GM18909 (cell line): ENCODE measurements around the gene TMEM204.

ENCODE experiments used
- ATAC-seq: cut with Tn5 transposase; IDR thresholded peaks from one replicate; pipeline ENCODE4 v1.9.1; 2021; ENCODE audit warnings: mild to moderate bottlenecking; ENCODE audit not compliant: unreplicated experiment, poor library complexity

The TMEM204 gene

GRCh38 chr16:1552129-1552528, 18.7 kb downstream of the TMEM204 start:
- no peak for ATAC-seq

DNA sequence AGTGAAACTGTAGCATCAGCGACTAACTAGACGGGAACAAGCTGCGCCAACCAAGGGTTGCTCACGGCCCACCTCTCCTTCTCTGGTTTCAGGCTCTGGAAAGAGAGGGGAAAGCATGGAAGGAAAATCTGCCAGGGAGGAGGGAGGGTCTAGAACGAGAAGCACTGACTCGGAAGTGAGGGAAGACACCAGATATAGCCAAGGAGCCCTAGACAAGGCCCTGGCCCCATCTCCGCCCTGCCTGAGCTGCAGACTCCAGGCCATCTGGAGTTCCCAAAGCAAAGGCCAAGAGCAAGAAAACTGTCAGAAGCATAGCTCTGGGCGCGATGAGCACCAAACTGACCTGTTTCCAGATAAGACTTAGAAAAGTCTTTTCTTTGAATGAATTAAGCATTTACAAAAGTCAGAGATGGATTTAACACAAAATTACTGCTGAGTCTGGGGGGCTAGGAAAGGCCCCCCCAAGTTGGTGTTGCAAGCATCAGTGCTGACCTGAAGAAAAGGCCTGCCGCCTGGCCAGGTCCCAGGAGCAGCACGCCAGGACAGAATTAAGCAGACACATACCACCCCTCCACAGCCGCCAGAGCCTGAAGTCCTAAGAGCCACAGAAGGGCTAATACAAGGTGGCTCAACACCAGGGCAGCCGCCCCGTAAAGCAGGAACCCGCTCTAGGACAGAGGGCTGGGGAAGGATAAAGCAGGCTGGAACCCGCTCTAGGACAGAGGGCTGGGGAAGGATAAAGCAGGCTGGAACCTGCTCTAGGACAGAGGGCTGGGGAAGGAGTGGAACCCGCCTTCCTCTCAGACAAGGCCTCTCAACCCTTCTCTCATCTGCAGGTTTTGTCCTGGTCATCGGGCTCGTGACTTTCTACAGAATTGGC, 20.7 kb downstream of the TMEM204 start:
- no peak for ATAC-seq

DNA sequence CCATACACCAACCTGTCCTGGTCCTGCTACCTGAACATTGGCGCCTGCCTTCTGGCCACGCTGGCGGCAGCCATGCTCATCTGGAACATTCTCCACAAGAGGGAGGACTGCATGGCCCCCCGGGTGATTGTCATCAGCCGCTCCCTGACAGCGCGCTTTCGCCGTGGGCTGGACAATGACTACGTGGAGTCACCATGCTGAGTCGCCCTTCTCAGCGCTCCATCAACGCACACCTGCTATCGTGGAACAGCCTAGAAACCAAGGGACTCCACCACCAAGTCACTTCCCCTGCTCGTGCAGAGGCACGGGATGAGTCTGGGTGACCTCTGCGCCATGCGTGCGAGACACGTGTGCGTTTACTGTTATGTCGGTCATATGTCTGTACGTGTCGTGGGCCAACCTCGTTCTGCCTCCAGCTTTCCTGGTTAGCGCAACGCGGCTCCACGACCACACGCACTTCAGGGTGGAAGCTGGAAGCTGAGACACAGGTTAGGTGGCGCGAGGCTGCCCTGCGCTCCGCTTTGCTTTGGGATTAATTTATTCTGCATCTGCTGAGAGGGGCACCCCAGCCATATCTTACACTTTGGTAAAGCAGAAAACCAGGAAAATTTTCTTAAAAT, 21.5 kb downstream of the TMEM204 start:
- ATAC-seq, result no peak

DNA sequence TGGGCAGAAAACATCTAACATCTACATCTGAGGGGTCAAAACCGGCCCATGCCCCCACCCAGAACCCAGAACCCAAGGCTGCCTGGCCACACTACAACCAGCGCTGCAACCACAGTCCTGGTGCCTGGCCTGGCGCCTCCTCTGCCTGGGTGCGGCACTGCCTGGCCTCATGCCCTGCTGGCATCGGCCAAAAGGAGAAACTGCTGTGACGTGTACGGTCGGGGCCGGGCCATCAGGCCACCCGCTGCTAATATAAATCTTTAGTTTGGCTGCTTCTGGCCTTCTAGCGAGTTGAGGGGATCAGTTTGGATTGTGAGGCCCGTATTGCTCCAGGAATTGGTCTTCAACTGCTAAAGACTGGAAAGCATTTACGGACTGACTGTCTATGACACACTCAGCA, 22.8 kb downstream of the TMEM204 start:
- ATAC-seq, result no peak

- ATAC-seq, result no peak
These were observed 23.6 kb downstream of the TMEM204 start for GRCh38 chr16:1557074-1557473.

DNA sequence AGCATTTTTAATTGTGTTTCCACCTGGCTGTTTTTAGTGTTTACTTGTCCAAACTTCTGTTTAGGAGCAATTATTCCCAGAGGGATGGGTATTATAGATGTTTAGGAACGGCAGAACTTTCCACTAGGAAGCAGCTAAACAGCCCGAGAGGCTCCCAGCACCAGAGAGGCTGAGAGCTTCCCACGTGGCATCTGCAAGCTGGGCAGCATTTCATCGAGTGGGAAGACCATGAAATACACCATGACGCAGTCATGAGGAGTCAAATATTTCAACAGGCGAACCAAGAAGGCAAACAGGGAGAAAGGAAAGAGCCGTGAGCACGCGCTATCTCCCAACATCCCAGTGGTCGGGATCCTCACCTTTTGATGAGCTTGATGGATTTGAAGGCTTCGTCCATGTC, 24.1 kb downstream of the TMEM204 start:
- no peak for ATAC-seq

DNA sequence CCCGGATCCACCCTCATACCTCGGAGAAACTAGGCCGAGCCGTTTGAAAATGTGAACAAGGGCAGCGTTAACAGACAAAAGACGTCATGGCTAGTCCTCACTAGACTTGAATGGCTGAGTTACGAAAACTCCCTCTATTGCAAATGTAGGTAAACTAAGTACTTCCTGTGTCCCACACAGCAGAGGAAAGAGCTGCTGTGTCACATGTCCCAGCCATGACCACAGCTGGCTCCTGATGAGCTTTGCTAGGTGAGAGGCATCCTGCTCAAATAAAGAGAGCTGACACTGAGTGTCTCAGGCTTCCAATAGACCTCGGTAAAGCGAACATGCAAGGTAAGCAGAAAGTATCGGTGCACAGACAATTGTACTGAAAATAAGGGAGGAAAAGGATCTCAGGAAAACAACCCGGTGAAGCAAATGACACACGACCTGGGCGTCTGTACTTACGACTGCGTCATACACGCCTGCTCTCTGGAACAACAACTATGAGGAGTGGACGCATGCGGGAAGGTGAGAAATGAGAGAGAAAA, 26.0 kb downstream of the TMEM204 start:
- ATAC-seq, result no peak

DNA sequence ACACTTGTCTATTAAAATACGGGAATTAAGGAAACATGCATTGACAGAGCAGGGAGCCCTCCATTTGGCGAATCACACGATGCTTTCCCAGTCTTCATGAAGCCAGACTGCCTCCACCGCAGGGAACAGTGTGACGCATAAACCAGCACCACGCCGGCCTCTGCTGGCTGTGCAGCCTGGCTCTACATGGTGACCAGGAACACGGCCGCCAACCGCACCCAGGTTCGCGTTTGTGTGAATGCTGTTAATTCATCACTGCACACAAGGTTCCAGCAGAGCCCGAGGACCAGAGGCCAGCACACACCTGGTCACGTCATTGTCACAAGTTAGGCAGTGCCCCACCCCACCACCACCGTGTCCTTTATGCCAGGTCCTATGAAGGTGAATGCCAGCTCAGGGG, 26.7 kb downstream of the TMEM204 start:
- no peak for ATAC-seq

GRCh38 chr16:1560866-1561265, 27.4 kb downstream of the TMEM204 start:
- no peak for ATAC-seq

GRCh38 chr16:1561266-1561665, 27.8 kb downstream of the TMEM204 start:
- no peak for ATAC-seq

DNA sequence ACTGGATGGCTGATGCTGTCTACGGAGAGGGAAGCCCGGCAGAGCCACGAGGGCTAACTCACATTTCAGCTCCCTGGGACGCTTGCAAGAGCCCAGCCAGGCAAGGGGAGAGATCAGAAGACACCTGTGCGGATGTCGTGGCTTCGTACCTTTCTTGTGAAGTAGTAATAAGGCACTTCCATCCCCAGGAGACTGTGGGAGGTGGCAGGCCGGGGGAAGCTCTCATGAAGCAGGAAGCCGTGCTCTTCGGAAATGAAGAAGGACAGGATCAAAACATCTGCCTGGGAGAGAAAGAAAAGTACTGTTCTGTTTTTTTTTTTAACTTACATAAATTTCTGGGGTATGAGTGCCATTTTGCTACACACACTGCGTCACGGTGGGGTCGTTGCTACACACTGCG, 28.4 kb downstream of the TMEM204 start:
- ATAC-seq, result no peak

- no peak for ATAC-seq
These were observed 30.3 kb downstream of the TMEM204 start for GRCh38 chr16:1563786-1564185.

DNA sequence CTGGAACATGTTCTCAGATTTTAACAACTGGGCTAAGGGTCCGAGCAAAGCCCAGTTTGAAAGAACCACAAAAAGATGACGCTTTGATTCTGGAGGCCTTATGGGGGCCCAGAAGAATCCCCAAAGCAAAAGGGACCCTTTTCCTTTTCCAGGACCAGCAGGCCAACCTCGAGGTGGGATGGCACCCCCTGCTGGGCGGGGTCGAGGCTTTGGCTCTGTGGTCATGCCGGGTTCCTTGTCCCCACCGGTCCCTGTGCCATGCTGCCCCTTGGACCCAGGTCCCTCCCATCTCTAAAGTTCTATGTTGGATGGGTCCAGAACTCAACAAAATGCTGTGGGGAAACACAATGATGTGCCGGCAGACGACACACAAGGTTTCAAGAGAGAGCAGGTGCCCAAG, 30.9 kb downstream of the TMEM204 start:
- no peak for ATAC-seq

DNA sequence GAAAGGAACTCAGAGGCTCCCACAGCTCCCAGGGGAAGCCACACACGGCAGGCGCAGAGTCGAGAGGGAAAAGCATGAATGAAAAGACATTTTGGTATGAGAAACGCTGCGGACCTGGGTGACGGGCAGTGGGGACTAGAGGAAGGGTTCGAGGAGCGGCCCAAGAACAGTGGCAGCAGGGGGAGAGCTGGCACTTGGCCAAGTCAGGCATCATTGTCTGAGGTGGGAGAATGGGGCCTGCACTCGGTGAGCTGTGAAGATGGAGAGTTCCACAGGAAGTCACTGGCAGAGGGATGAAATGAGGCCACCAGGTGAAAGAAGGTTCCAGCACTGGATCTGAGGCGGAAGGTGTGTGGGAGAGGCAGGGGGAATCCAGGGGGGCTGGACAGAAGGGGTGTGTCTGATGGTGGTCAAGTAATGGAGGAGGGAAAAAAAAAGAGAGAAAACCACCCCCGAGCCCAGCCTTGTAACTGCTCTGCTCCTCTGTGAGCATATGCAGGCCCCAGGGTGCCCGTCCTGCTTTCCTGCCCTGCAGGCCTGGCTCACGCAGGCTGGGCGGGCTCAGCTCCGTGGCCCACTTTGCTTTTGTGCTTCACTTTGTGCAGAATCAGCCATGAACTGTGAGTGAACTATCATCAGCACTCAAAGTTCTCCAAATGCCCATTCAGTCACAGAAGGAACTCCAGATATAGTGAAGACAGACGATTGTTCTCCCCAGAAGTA, 31.8 kb downstream of the TMEM204 start:
- ATAC-seq, result no peak

GRCh38 chr16:1567988-1568387, 34.5 kb downstream of the TMEM204 start:
- no peak for ATAC-seq

- ATAC-seq, result no peak
These were observed 37.7 kb downstream of the TMEM204 start for GRCh38 chr16:1571012-1571671.

- ATAC-seq, result no peak
These were observed 39.2 kb downstream of the TMEM204 start for GRCh38 chr16:1572673-1573072.

GRCh38 chr16:1573301-1573700, 39.8 kb downstream of the TMEM204 start:
- no peak for ATAC-seq

DNA sequence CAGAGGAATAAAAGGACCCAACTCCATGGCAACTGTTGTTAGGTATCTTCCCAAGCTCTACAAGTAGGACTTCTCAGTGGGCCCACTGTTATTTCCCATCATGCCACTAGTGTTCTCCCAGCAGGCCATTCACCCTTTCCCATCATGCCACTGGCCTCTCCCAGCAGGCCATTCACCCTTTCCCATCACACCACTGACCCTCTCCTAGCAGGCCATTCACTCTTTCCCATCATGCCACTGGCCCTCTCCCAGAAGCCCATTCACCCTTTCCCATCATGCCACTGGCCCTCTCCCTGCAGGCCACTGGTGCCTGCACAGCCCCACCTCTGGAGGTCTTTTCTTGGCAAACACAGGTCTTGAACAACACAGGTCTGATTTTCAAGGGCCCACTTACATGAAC, 42.1 kb downstream of the TMEM204 start:
- no peak for ATAC-seq

GRCh38 chr16:1579214-1579613, 45.7 kb downstream of the TMEM204 start:
- ATAC-seq, result no peak

DNA sequence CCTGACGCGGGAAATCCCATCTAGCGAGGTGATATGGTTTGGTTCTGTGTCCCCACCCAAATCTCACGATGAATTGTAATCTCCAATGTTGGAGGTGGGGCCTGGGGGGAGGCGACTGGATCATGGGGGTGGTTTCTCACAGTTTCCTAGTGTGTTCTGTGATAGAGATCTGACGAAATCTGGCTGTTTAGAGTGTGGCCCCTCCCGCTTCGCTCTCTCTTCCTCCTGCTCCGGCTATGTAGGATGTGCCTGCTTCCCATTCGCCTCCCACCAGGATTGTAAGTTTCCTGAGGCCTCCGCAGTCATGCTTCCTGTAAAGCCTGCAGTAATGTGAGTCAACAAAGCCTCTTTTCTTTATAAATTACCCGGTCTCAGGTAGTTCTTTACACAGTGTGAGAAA, 46.8 kb downstream of the TMEM204 start:
- no peak for ATAC-seq
